ENCODE data around the gene NELL2. TPM values are rescaled to one million over a fixed set of nuclear protein-coding genes. Genes with fewer than 3 reads are reported as not detected.

NELL2 gene
- total and polyA plus RNA-seq, 9 of the 15 experiments (the other 6 are each of a cell fraction or from before 2014, with no cell fraction given) = 0.32 to 1.1 (median 0.53) TPM

- BruUV-seq (replicated peaks) = no TSS peak
- H3K36me3 ChIP-seq (ENCODE audit: control insufficient read depth, insufficient read depth, low read length) = no peaks in the 10 kb centered on the region
- H3K9me3 ChIP-seq (replicated peaks; ENCODE audit: control insufficient read depth, insufficient read depth, low read depth, low read length) = no peaks in the 10 kb centered on the region
- ChIA-PET POLR2A (no interaction called here), CTCF (ENCODE audit: low intra/inter-chr PET ratio) (no interaction called here)
- H3K4me1 ChIP-seq (replicated peaks in 1 of 2; ENCODE audit: control insufficient read depth in 2 of 2, insufficient read depth in 2 of 2, low read length in 2 of 2) = no peaks in the 10 kb centered on the region
- no peaks in the 10 kb centered on the region for H3K79me2 ChIP-seq (ENCODE audit: control insufficient read depth, insufficient read depth, low read length)
- H3K9ac ChIP-seq (ENCODE audit: insufficient read depth in 1 of 2, low read depth in 2 of 2, low read length in 2 of 2) = no peak overlapping the region
- ATAC-seq (no peak), FAIRE-seq (no peak), DNase-seq (ENCODE audit: extremely low read depth in 1 of 4, low spot score in 3 of 4) (no peak)
- no peak overlapping the region for H3K4me3 ChIP-seq
- H3K4me2 ChIP-seq (ENCODE audit: insufficient read depth, low read length) = no peak overlapping the region
- 4% methylated on average over 5 of the region's 5 CpGs for WGBS (ENCODE audit: insufficient coverage, low coverage, missing lambda C conversion rate)
- no peaks in the 10 kb centered on the region for H3K9me1 ChIP-seq (ENCODE audit: control insufficient read depth, insufficient read depth, low read length)
- no peaks in the 10 kb centered on the region for H3K27me3 ChIP-seq (ENCODE audit: control insufficient read depth in 2 of 2, insufficient read depth in 2 of 2, low read length in 2 of 2)
- intact Hi-C loops (cut with micrococcal nuclease) (no loop called here), in situ Hi-C loops (cut with MboI) (no loop called here)
- no peak overlapping the region for H3K27ac ChIP-seq (ENCODE audit: extremely low read depth, low read depth, low read length)
- H4K20me1 ChIP-seq (replicated peaks; ENCODE audit: control insufficient read depth, insufficient read depth, low read length) = no peaks in the 10 kb centered on the region
- H2AFZ ChIP-seq (ENCODE audit: low read depth, low read length) = no peak overlapping the region
- TF ChIP-seq RAD21 (CRISPR knock-in tag; conservative IDR thresholded peaks at IDR 0.05 in 1 of 2, IDR thresholded peaks at IDR 0.05 in 1 of 2) = no peak
- no peak for TF ChIP-seq ZSCAN29 (IDR thresholded peaks at IDR 0.05)
- no peak for TF ChIP-seq SPI1 (IDR thresholded peaks at IDR 0.05; ENCODE audit: borderline replicate concordance, low read depth, low read length)
- TF ChIP-seq ZNF444 (CRISPR knock-in tag; IDR thresholded peaks at IDR 0.05) = no peak
- TF ChIP-seq GABPB2 (CRISPR knock-in tag; conservative IDR thresholded peaks at IDR 0.05) = no peak
- no peak for TF ChIP-seq SMC3 (conservative IDR thresholded peaks at IDR 0.05; ENCODE audit: insufficient read depth, low read depth, low read length)
- TF ChIP-seq CREB1 (IDR thresholded peaks at IDR 0.05) = no peak
- TF ChIP-seq CREB1 (CRISPR knock-in tag; IDR thresholded peaks at IDR 0.05) = no peak
- TF ChIP-seq ZNF398 (CRISPR knock-in tag; IDR thresholded peaks at IDR 0.05) = no peak
Measured at GRCh38 chr12:44835641-44836379, 40.3 kb downstream of the NELL2 start.

Data from K562 (cell line).